Calu3 (cell line): Measurements from ENCODE around the gene TDRD7. TPM values are rescaled to one million over a fixed set of nuclear protein-coding genes. Genes with fewer than 3 reads are reported as not detected.

Source experiments
- BruUV-seq: library from RNA; stranded (reverse); fragments of 400-500 nt; replicated peaks from 2 replicates; lab custom pipeline; 2021; lab: Mats Ljungman, UMichigan
- CTCF ChIA-PET: fragments of 300-600 bp; sonication (Branson Sonifier 250); formaldehyde crosslinking; loops from one replicate; lab custom pipeline; 2022; ENCODE audit warnings: antibody characterized with exemption; lab: Charles Lee
- DNase-seq: peaks from one replicate; pipeline ENCODE4 v3.0.0; 2022
- H3K27ac Mint-ChIP-seq: one replicate; pipeline ENCODE4 v1.8.0; 2022; ENCODE audit warnings: mixed read lengths; ENCODE audit not compliant: unreplicated experiment
- H3K27me3 Mint-ChIP-seq: one replicate; pipeline ENCODE4 v1.8.0; 2022; ENCODE audit warnings: mixed read lengths; ENCODE audit not compliant: unreplicated experiment
- H3K36me3 Mint-ChIP-seq: one replicate; pipeline ENCODE4 v1.8.0; 2022; ENCODE audit warnings: mild to moderate bottlenecking, moderate library complexity, mixed read lengths; ENCODE audit not compliant: insufficient read depth, unreplicated experiment
- H3K4me1 Mint-ChIP-seq: one replicate; pipeline ENCODE4 v1.8.0; 2022; ENCODE audit warnings: mild to moderate bottlenecking, low read depth, mixed read lengths; ENCODE audit not compliant: unreplicated experiment
- H3K4me3 Mint-ChIP-seq: one replicate; pipeline ENCODE4 v1.8.0; 2022; ENCODE audit warnings: mild to moderate bottlenecking, low read depth, moderate library complexity, mixed read lengths; ENCODE audit not compliant: unreplicated experiment
- H3K9me3 Mint-ChIP-seq: one replicate; pipeline ENCODE4 v1.8.0; 2022; ENCODE audit warnings: low read depth, mixed read lengths; ENCODE audit not compliant: unreplicated experiment
- CTCF ChIP-seq: fragments of 200-600 bp; IDR thresholded peaks from one replicate; pipeline ENCODE4 v1.8.0; 2022; ENCODE audit warnings: antibody characterized with exemption; ENCODE audit not compliant: unreplicated experiment
- intact Hi-C: fragments of 100-400 bp; cut with micrococcal nuclease; formaldehyde crosslinking; loops from one replicate; pipeline ENCODE4 v1.10.0; 2022; ENCODE audit not compliant: unreplicated experiment
- total RNA-seq: library from RNA; stranded (reverse); gene quantifications from 2 replicates; pipeline ENCODE4 v1.2.3, GENCODE V29; 2022

The TDRD7 gene
- total RNA-seq, 1 experiment from 2014 or later = 15.5 TPM

GRCh38 chr9:97502222-97502983, 90.5 kb downstream of the TDRD7 start:
- CTCF ChIA-PET = interaction anchor here (0.6 to 1.1 kb wide), 2 partner anchors 15 to 114 kb away, joined by 3 to 4 read pairs; no protein-coding TSS in a partner anchor
- Mint-ChIP-seq H3K9me3 (no peaks in the 10 kb centered on the region), H3K4me3 (peak overlapping the region; percentile 58), H3K4me1 (peaks cover 9% of the 10 kb centered on the region), H3K27ac (no peak overlapping the region), H3K36me3 (peaks cover 10% of the 10 kb centered on the region), H3K27me3 (no peaks in the 10 kb centered on the region)
- BruUV-seq = no TSS peak
- intact Hi-C loops = loop anchor here (5.0 kb wide), 1 partner anchor 95 kb away; no protein-coding TSS in a partner anchor
- peak; percentile 5 for DNase-seq
- no peak for TF ChIP-seq CTCF

- Mint-ChIP-seq H3K36me3 (peaks cover 10% of the 10 kb centered on the region), H3K9me3 (no peaks in the 10 kb centered on the region), H3K4me3 (peak overlapping the region; percentile 58), H3K27ac (no peak overlapping the region), H3K4me1 (peaks cover 9% of the 10 kb centered on the region), H3K27me3 (no peaks in the 10 kb centered on the region)
- intact Hi-C loops = loop anchor here (5.0 kb wide), 1 partner anchor 94 kb away; no protein-coding TSS in a partner anchor
- no TSS peak for BruUV-seq
- no peak for DNase-seq
- CTCF ChIA-PET = interaction anchor here (0.6 kb wide), 1 partner anchor 14 kb away, joined by 3 read pairs; no protein-coding TSS in a partner anchor
- TF ChIP-seq CTCF = no peak
These were observed 91.3 kb downstream of the TDRD7 start for GRCh38 chr9:97502984-97503861.

- Mint-ChIP-seq H3K36me3 (peaks cover 10% of the 10 kb centered on the region), H3K4me1 (peaks cover 9% of the 10 kb centered on the region), H3K4me3 (no peak overlapping the region), H3K9me3 (no peaks in the 10 kb centered on the region), H3K27me3 (no peaks in the 10 kb centered on the region), H3K27ac (no peak overlapping the region)
- BruUV-seq = no TSS peak
- no peak for DNase-seq
- intact Hi-C loops = loop anchor here (5.0 kb wide), 1 partner anchor 93 kb away; no protein-coding TSS in a partner anchor
- CTCF ChIA-PET = no interaction called here
- no peak for TF ChIP-seq CTCF
These were observed 91.9 kb downstream of the TDRD7 start for GRCh38 chr9:97503862-97504210.

- BruUV-seq = no TSS peak
These were observed 92.7 kb downstream of the TDRD7 start for GRCh38 chr9:97504381-97505216.

More at GRCh38 chr9:97504381-97505216, 92.7 kb downstream of the TDRD7 start:
- Mint-ChIP-seq H3K36me3 (peaks cover 10% of the 10 kb centered on the region), H3K9me3 (no peaks in the 10 kb centered on the region), H3K4me1 (peaks cover 9% of the 10 kb centered on the region), H3K27me3 (no peaks in the 10 kb centered on the region), H3K27ac (no peak overlapping the region), H3K4me3 (no peak overlapping the region)
- CTCF ChIA-PET = no interaction called here
- TF ChIP-seq CTCF = no peak
- no peak for DNase-seq
- intact Hi-C loops = loop anchor here (5.0 kb wide), 1 partner anchor 93 kb away; no protein-coding TSS in a partner anchor
